SU-DHL-6 (cell line): ENCODE data around the gene DNMT1.

Source experiments
- H2AFZ ChIP-seq: fragments of 200-600 bp; sonication (generic); 2 replicates; pipeline ENCODE4 v1.6.1; 2014; ENCODE audit warnings: low read depth, mild to moderate bottlenecking, moderate library complexity, mixed read lengths, antibody characterized with exemption, low read length; ENCODE audit not compliant: severe bottlenecking
- H3F3A ChIP-seq: fragments of 200-600 bp; shearing (Covaris generic); 2 replicates; pipeline ENCODE4 v1.6.0; 2016; ENCODE audit warnings: antibody characterized with exemption, mild to moderate bottlenecking; ENCODE audit not compliant: insufficient read depth
- H3K27ac ChIP-seq: fragments of 200-600 bp; sonication (generic); 2 replicates; pipeline ENCODE4 v1.5.1; 2016; ENCODE audit warnings: low read depth, mild to moderate bottlenecking, low read length, moderate library complexity, mixed read lengths
- H3K27me3 ChIP-seq: fragments of 200-600 bp; sonication (generic), shearing (Covaris generic); 2 replicates; pipeline ENCODE4 v1.6.0; 2014; ENCODE audit warnings: mild to moderate bottlenecking, low read length
- H3K36me3 ChIP-seq: fragments of 200-600 bp; sonication (generic); 2 replicates; pipeline ENCODE4 v1.6.1; 2014; ENCODE audit warnings: mild to moderate bottlenecking, low read length, mixed read lengths
- H3K4me2 ChIP-seq: fragments of 300-600, 200-600 bp; shearing (Covaris generic), sonication (generic); 2 replicates; pipeline ENCODE4 v1.6.0; 2014; ENCODE audit warnings: low read length, low read depth, mild to moderate bottlenecking; ENCODE audit not compliant: poor library complexity, severe bottlenecking
- H3K4me3 ChIP-seq: fragments of 200-600 bp; sonication (generic); 2 replicates; pipeline ENCODE4 v1.5.1; 2014; ENCODE audit warnings: antibody characterized with exemption, low read length, mild to moderate bottlenecking, mixed read lengths; ENCODE audit not compliant: insufficient read depth, poor library complexity, severe bottlenecking
- H3K79me2 ChIP-seq: fragments of 200-600 bp; sonication (generic); 2 replicates; pipeline ENCODE4 v1.6.1; 2014; ENCODE audit warnings: mild to moderate bottlenecking, low read length, moderate library complexity; ENCODE audit not compliant: insufficient read depth
- H3K9ac ChIP-seq: fragments of 200-600 bp; sonication (generic); 2 replicates; pipeline ENCODE4 v1.7.0; 2014; ENCODE audit warnings: mild to moderate bottlenecking, low read length
- H3K9me2 ChIP-seq: fragments of 200-600 bp; sonication (generic); replicated peaks from 2 replicates; pipeline ENCODE4 v1.6.1; 2014; ENCODE audit warnings: low read length; ENCODE audit not compliant: insufficient read depth
- H3K9me3 ChIP-seq: fragments of 200-600 bp; sonication (generic); 2 replicates; pipeline ENCODE4 v1.6.1; 2014; ENCODE audit warnings: low read length, mixed read lengths; ENCODE audit not compliant: insufficient read depth
- H4K20me1 ChIP-seq: fragments of 200-600 bp; sonication (generic); 2 replicates; pipeline ENCODE4 v1.6.1; 2014; ENCODE audit warnings: low read depth, mild to moderate bottlenecking, antibody characterized with exemption, low read length, moderate library complexity, mixed read lengths
- EZH2phosphoT487 ChIP-seq: fragments of 200-600 bp; sonication (generic), shearing (Covaris generic); conservative IDR thresholded peaks from 2 replicates; pipeline ENCODE4 v1.6.1; 2018; ENCODE audit warnings: mild to moderate bottlenecking, antibody characterized with exemption, low read length, moderate library complexity, mixed read lengths
- TF ChIP-seq, protein P1 (sequence below): fragments of 200-600 bp; sonication (generic); IDR thresholded peaks from one replicate; pipeline ENCODE4 v1.5.1; 2017; ENCODE audit warnings: antibody characterized with exemption, mild to moderate bottlenecking, low read length, moderate library complexity; ENCODE audit not compliant: insufficient read depth, poor library complexity, severe bottlenecking

Gene DNMT1

GRCh38 chr19:10084803-10085202, 110.0 kb downstream of the DNMT1 start:
- no peaks in the 10 kb centered on the region for H3K36me3 ChIP-seq
- H3K27me3 ChIP-seq, result no peaks in the 10 kb centered on the region
- H2AFZ ChIP-seq, result no peak overlapping the region
- H3K79me2 ChIP-seq, result no peaks in the 10 kb centered on the region
- H3K9me3 ChIP-seq, result no peaks in the 10 kb centered on the region
- no peaks in the 10 kb centered on the region for H4K20me1 ChIP-seq
- no peak overlapping the region for H3K27ac ChIP-seq
- no peaks in the 10 kb centered on the region for H3K9me2 ChIP-seq
- peaks cover 10% of the 10 kb centered on the region; the same call in 1 of the 2 replicates for H3F3A ChIP-seq
- H3K4me3 ChIP-seq, result no peak overlapping the region
- H3K9ac ChIP-seq, result no peak overlapping the region
- TF ChIP-seq, protein P1, sequence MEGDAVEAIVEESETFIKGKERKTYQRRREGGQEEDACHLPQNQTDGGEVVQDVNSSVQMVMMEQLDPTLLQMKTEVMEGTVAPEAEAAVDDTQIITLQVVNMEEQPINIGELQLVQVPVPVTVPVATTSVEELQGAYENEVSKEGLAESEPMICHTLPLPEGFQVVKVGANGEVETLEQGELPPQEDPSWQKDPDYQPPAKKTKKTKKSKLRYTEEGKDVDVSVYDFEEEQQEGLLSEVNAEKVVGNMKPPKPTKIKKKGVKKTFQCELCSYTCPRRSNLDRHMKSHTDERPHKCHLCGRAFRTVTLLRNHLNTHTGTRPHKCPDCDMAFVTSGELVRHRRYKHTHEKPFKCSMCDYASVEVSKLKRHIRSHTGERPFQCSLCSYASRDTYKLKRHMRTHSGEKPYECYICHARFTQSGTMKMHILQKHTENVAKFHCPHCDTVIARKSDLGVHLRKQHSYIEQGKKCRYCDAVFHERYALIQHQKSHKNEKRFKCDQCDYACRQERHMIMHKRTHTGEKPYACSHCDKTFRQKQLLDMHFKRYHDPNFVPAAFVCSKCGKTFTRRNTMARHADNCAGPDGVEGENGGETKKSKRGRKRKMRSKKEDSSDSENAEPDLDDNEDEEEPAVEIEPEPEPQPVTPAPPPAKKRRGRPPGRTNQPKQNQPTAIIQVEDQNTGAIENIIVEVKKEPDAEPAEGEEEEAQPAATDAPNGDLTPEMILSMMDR, result no peak
- no peak for TF ChIP-seq EZH2phosphoT487
- no peak overlapping the region for H3K4me2 ChIP-seq

GRCh38 chr19:10083911-10084310, 110.8 kb downstream of the DNMT1 start:
- Histone ChIP-seq H3K9ac (no peak overlapping the region), H3K36me3 (no peaks in the 10 kb centered on the region), H3K79me2 (no peaks in the 10 kb centered on the region), H3K9me3 (no peaks in the 10 kb centered on the region), H3F3A (peaks cover 10% of the 10 kb centered on the region; the same call in 1 of the 2 replicates), H3K27ac (no peak overlapping the region), H4K20me1 (no peaks in the 10 kb centered on the region), H3K4me3 (no peak overlapping the region), H3K4me2 (no peak overlapping the region), H3K9me2 (no peaks in the 10 kb centered on the region), H3K27me3 (no peaks in the 10 kb centered on the region), H2AFZ (no peak overlapping the region)
- no peak for TF ChIP-seq EZH2phosphoT487
- TF ChIP-seq, protein P1, result no peak
